ENCODE results near the gene RNF214.
"Not testable (repeated sequence)": the region's sequence is repeated elsewhere in the genome, so short reads cannot be mapped to it uniquely, and the experiment has no call there.

The RNF214 gene

DNA sequence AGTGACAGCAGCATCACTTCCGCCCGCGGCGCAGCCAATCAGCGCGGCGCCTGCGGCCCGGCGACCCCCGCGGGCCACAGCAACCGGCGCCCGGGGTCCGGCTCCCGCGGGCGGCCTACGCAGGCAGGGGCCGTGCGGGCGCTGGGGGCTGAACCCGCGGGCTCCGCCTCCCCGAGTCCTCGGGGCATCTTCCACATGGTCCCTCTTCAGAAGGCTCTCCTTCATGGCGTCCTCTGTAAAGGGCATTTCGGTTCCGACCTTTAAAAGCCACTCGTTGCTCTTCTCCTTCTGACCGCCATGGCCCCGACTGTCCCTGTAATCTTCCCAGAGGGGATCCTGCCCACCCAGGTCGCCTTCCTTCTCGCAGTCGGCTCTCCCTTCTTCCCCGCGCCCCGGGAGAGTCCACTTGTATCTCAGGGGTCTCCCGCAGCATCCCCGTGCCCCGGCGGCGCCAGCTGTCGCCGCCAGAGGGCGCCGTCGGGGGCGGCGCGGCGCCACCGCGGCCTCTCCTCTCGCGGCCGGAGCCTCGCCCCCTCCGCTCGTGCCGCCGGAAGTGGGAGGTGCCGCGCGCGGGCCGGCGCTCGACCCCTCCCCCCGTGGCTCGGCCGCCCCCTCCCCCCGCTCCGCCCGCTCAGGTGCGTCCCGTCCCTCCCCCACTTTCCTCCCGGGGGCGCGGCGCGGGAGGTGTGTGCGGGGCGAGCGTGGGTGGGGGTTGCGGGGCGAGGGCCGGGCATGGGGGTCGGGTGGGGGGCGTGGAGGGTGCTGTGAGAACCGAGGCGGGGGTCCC is at the start of gene RNF214:
RNF214 (plus strand) TSS at position 580 of the 787 bp plus-strand sequence. CDS start 1,602 bp downstream, outside the sequence.
- DNase-seq (ENCODE audit: low read depth): no peak
- TF ChIP-seq, protein P1, sequence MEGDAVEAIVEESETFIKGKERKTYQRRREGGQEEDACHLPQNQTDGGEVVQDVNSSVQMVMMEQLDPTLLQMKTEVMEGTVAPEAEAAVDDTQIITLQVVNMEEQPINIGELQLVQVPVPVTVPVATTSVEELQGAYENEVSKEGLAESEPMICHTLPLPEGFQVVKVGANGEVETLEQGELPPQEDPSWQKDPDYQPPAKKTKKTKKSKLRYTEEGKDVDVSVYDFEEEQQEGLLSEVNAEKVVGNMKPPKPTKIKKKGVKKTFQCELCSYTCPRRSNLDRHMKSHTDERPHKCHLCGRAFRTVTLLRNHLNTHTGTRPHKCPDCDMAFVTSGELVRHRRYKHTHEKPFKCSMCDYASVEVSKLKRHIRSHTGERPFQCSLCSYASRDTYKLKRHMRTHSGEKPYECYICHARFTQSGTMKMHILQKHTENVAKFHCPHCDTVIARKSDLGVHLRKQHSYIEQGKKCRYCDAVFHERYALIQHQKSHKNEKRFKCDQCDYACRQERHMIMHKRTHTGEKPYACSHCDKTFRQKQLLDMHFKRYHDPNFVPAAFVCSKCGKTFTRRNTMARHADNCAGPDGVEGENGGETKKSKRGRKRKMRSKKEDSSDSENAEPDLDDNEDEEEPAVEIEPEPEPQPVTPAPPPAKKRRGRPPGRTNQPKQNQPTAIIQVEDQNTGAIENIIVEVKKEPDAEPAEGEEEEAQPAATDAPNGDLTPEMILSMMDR (IDR thresholded peaks at IDR 0.05; ENCODE audit: control insufficient read depth, insufficient read depth, low read depth, low read length, missing control alignments): peak; percentile 65
- peak within 1 kb of the TSS; percentile 98 for H3K4me3 ChIP-seq (ENCODE audit: control insufficient read depth, low read depth, low read length)

DNA sequence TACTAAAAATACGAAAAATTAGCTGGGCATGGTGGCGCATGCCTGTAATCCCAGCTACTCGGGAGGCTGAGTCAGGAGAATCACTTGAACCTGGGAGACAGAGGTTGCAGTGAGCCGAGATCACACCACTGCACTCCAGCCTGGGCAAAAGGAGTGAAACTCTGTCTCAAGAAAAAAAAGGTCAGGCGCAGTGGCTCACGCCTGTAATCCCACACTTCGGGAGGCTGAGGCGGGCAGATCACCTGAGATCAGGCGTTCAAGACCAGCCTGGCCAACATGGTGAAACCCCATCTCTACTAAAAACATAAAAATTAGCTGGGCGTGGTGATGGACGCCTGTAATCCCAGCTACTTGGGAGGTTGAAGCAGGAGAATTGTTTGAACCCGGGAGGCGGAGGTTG is 49.3 kb upstream of the RNF214 start:
- H3K4me3 ChIP-seq (ENCODE audit: control insufficient read depth, low read depth, low read length); DNase-seq (ENCODE audit: low read depth): not testable (repeated sequence)

DNA sequence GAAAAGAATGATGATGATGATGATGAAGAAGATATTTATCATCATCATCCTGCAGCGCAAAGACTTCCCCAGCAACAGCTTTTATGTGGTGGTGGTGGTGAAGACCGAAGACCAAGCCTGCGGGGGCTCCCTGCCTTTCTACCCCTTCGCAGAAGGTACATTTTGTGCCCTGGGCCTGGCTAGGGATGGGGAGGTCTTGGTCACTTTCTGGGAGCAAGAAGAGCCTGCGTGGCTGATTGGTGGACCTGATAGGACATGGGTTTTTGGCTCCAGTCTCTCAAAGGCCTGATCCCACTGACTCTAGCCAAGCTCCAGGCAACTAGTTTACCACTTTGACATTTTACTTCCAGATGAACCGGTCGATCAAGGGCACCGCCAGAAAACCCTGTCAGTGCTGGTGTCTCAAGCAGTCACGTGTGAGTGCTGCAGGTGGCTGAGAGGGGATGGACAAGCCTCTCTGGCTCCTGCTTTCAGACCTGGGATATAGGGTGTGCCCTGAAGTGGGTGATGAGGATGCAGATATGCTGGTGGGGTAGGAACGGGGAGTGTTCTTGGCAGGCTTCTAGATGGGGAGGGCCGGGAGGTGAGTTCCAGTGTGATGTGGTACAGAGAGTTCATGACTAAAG is 48.6 kb upstream of the RNF214 start:
- DNase-seq (ENCODE audit: low read depth): no peak
- H3K4me3 ChIP-seq (ENCODE audit: control insufficient read depth, low read depth, low read length): no peak overlapping the region
- TF ChIP-seq, protein P1 (IDR thresholded peaks at IDR 0.05; ENCODE audit: control insufficient read depth, insufficient read depth, low read depth, low read length, missing control alignments): no peak

DNA sequence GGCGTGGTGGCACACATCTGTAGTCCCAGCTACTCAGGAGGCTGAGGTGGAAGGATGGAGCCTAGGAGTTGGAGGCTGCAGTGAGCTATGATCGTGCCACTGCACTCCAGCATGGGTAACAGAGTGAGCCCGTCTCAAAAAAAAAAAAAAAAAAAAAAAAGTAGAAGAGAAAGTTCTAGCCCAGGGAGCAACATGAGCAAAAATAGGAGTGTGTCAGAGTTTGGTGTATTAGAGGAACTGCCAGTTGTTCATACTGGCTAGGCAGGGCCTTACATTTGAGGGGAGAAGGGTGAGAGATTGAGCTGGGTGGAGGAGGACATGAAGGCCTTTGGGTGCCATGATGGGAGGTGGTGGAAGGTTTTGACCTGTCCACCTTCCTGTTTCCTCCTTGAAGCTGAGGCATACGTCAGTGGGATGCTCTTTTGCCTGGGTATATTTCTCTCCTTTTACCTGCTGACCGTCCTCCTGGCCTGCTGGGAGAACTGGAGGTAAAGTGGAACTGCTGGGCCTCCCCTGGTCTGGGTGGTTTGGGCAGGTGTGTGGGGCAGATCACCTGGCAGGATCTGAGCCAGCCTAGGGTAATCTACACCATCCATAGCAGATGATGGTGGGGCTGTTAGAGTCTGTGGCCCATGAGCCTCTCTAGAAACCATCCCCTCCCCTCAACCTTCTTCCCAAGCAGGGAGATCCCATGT is 46.6 kb upstream of the RNF214 start:
- no peak for DNase-seq (ENCODE audit: low read depth)
- TF ChIP-seq, protein P1 (IDR thresholded peaks at IDR 0.05; ENCODE audit: control insufficient read depth, insufficient read depth, low read depth, low read length, missing control alignments): no peak

DNA sequence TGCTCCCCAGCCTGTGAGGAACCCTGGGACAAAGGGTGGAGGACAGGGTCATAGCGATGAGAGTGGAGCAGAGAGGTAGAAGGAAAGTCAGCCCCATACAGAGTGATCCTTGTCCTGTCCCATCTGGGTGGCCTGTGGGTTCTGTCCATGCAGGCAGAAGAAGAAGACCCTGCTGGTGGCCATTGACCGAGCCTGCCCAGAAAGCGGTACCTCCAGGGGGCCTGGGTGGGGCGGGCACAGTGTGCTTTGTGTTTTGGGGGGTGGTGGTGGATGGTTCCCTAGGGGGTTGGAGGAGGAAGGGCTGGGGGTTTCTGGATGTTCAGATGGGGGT is 46.1 kb upstream of the RNF214 start:
- no peak for DNase-seq (ENCODE audit: low read depth)
- no peak overlapping the region for H3K4me3 ChIP-seq (ENCODE audit: control insufficient read depth, low read depth, low read length)
- TF ChIP-seq, protein P1 (IDR thresholded peaks at IDR 0.05; ENCODE audit: control insufficient read depth, insufficient read depth, low read depth, low read length, missing control alignments): no peak

More for the DNA sequence above, 46.6 kb upstream of the RNF214 start:
- H3K4me3 ChIP-seq (ENCODE audit: control insufficient read depth, low read depth, low read length): no peak overlapping the region

DNA sequence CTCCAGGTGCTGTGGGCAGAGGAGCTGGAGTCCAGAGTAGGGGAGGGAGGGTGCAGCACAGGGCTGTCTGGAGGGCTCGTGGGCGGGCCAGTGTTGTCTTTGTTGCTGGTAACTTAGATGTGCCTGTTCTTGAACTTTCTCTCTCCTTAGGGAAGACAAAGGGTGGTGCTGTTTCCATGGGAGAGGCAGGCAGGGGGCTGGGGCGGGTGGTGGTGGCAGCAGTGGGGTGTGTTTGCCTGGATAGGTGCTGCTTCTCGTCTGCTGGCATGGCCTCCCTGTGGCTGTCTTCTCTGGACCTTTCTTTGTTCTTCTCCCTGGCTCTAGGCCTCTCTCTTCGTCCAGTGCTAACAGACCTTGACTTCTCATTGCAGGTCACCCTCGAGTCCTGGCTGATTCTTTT is 45.5 kb upstream of the RNF214 start:
- H3K4me3 ChIP-seq (ENCODE audit: control insufficient read depth, low read depth, low read length): no peak overlapping the region
- DNase-seq (ENCODE audit: low read depth): no peak
- TF ChIP-seq, protein P1 (IDR thresholded peaks at IDR 0.05; ENCODE audit: control insufficient read depth, insufficient read depth, low read depth, low read length, missing control alignments): no peak

DNA sequence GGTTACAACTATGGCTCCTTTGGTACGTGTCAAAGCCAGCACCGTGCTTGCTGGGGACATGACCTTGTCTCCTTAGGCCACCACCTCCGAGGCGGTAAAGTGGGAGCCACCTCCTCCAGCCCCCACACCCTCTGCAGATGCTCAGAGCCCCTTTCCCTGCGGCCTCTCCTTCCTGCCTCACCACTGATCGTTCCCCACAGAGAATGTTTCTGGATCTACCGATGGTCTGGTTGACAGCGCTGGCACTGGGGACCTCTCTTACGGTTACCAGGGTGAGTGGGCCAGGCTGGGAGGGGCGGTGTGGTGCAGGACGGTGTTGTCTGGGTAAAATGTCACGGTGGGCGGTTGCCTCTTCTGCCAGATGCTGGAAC is 45.1 kb upstream of the RNF214 start:
- no peak overlapping the region for H3K4me3 ChIP-seq (ENCODE audit: control insufficient read depth, low read depth, low read length)
- DNase-seq (ENCODE audit: low read depth): no peak
- TF ChIP-seq, protein P1 (IDR thresholded peaks at IDR 0.05; ENCODE audit: control insufficient read depth, insufficient read depth, low read depth, low read length, missing control alignments): no peak
